Measurements from ENCODE around the gene PLXDC2. TPM values are rescaled to one million over a fixed set of nuclear protein-coding genes. Genes with fewer than 3 reads are reported as not detected.

Gene PLXDC2
- total RNA-seq, 2 donors from 2014 or later = 19.5 to 26.4 TPM

DNA sequence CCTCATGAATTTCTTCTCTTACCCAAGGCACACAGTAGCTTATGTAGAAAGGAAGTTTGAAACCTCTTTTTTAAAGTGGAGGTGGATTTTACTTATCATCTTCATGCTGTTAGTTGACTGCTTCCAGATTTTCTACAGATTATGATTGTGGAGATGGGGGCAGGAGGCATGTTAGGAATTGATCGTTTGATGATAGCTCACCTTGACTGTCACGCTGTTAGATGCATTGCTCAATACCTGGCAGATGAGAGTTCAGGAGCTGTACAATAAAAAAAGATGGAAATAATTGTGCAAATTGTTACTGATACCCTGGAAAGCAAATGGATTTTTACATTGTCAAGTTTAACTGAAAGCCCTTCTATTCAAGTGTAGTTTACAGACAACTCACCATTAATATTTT, 340.3 kb downstream of the PLXDC2 start:
- Histone ChIP-seq H3K4me1 (ENCODE audit: control insufficient read depth, insufficient read depth, low read length) (no peaks in the 10 kb centered on the region), H3K27me3 (ENCODE audit: control insufficient read depth, insufficient read depth, low read length, poor library complexity, severe bottlenecking) (no peaks in the 10 kb centered on the region), H3K9ac (ENCODE audit: extremely low read depth, low read length, poor library complexity, severe bottlenecking) (no peak overlapping the region), H3K27ac (ENCODE audit: low read depth, low read length) (no peak overlapping the region), H3K36me3 (ENCODE audit: control insufficient read depth, insufficient read depth, low read length) (no peaks in the 10 kb centered on the region), H3K9me3 (ENCODE audit: control insufficient read depth, low read length) (no peaks in the 10 kb centered on the region), H3K4me3 (ENCODE audit: low read length) (no peak overlapping the region)
- Mint-ChIP-seq H3K4me3 (no peak overlapping the region), H3K9me3 (no peaks in the 10 kb centered on the region), H3K27ac (no peak overlapping the region), H3K27me3 (ENCODE audit: insufficient read depth) (no peaks in the 10 kb centered on the region), H3K36me3 (ENCODE audit: low read depth) (peaks cover 2% of the 10 kb centered on the region), H3K4me1 (peaks cover 5% of the 10 kb centered on the region)
- no peak for DNase-seq
- WGBS, 2 experiments (ENCODE audit: insufficient coverage in 1 of 2, insufficient read length in 1 of 2) = 90 to 93% methylated on average over 2 of the region's 2 CpGs
- no peak for TF ChIP-seq CTCF (conservative IDR thresholded peaks at IDR 0.05)

- Histone ChIP-seq H3K4me1 (ENCODE audit: control insufficient read depth, insufficient read depth, low read length) (no peaks in the 10 kb centered on the region), H3K9ac (ENCODE audit: extremely low read depth, low read length, poor library complexity, severe bottlenecking) (no peak overlapping the region), H3K27ac (ENCODE audit: low read depth, low read length) (no peak overlapping the region), H3K9me3 (ENCODE audit: control insufficient read depth, low read length) (no peaks in the 10 kb centered on the region), H3K27me3 (ENCODE audit: control insufficient read depth, insufficient read depth, low read length, poor library complexity, severe bottlenecking) (no peaks in the 10 kb centered on the region), H3K4me3 (ENCODE audit: low read length) (no peak overlapping the region), H3K36me3 (ENCODE audit: control insufficient read depth, insufficient read depth, low read length) (no peaks in the 10 kb centered on the region)
- H3K9me3 Mint-ChIP-seq = no peaks in the 10 kb centered on the region
- no peak for TF ChIP-seq CTCF (conservative IDR thresholded peaks at IDR 0.05)
- no peaks in the 10 kb centered on the region for H3K27me3 Mint-ChIP-seq (ENCODE audit: insufficient read depth)
- DNase-seq = no peak
- no peak overlapping the region for H3K27ac Mint-ChIP-seq
- H3K4me3 Mint-ChIP-seq = no peak overlapping the region
- H3K36me3 Mint-ChIP-seq (ENCODE audit: low read depth) = peaks cover 2% of the 10 kb centered on the region
- 100% methylated on average over 1 of the region's 1 CpG; no CpG with 5 or more reads in 1 of the 2 experiments for WGBS, 2 experiments (ENCODE audit: insufficient coverage in 1 of 2, insufficient read length in 1 of 2)
- H3K4me1 Mint-ChIP-seq = peaks cover 5% of the 10 kb centered on the region
Observed at GRCh38 chr10:20157314-20157713, 341.1 kb downstream of the PLXDC2 start.

DNA sequence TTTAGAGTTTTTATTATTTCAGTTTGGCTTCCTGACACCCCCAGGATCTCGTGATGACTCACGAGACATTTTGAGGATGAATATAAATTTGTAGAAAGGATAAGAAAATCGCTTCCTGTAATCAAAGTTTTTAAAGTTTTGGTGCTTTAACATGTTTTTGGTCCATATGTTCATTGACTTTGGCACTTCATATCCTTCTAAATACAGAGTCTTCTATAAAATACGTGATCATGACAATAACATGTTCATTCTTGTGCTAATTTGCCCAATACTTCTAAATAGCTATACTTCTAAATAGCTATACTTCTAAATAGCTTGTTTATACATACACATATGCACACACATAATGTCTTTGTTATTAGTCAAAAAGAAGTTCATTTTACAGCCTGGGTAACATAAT, 341.9 kb downstream of the PLXDC2 start:
- Histone ChIP-seq H3K4me3 (ENCODE audit: low read length) (no peak overlapping the region), H3K27ac (ENCODE audit: low read depth, low read length) (no peak overlapping the region), H3K9me3 (ENCODE audit: control insufficient read depth, low read length) (no peaks in the 10 kb centered on the region), H3K36me3 (ENCODE audit: control insufficient read depth, insufficient read depth, low read length) (no peaks in the 10 kb centered on the region), H3K9ac (ENCODE audit: extremely low read depth, low read length, poor library complexity, severe bottlenecking) (no peak overlapping the region), H3K27me3 (ENCODE audit: control insufficient read depth, insufficient read depth, low read length, poor library complexity, severe bottlenecking) (no peaks in the 10 kb centered on the region), H3K4me1 (ENCODE audit: control insufficient read depth, insufficient read depth, low read length) (no peaks in the 10 kb centered on the region)
- DNase-seq = no peak
- H3K9me3 Mint-ChIP-seq = no peaks in the 10 kb centered on the region
- H3K27ac Mint-ChIP-seq = no peak overlapping the region
- peaks cover 5% of the 10 kb centered on the region for H3K4me1 Mint-ChIP-seq
- no peak for TF ChIP-seq CTCF (conservative IDR thresholded peaks at IDR 0.05)
- H3K36me3 Mint-ChIP-seq (ENCODE audit: low read depth) = peaks cover 2% of the 10 kb centered on the region
- H3K4me3 Mint-ChIP-seq = no peak overlapping the region
- no peaks in the 10 kb centered on the region for H3K27me3 Mint-ChIP-seq (ENCODE audit: insufficient read depth)
- 94 to 96% methylated on average over 4 of the region's 4 CpGs for WGBS, 2 experiments (ENCODE audit: insufficient coverage in 1 of 2, insufficient read length in 1 of 2)
